ENCODE results near the gene DLG1. TPM values are rescaled to one million over a fixed set of nuclear protein-coding genes. Genes with fewer than 3 reads are reported as not detected.

Gene DLG1
- total RNA-seq, 4 donors from 2014 or later, result 134 to 211 (median 152) TPM

- peaks cover 0 to 3% (median under 1%) of the 10 kb centered on the region in 4 donors for H3K4me1 ChIP-seq
- WGBS, 2 donors (ENCODE audit: low coverage in 1 of 2), result 72 to 80% methylated on average over 3 to 27 of the region's 27 CpGs
- no peak for TF ChIP-seq POLR2AphosphoS5 (IDR thresholded peaks at IDR 0.05)
- TF ChIP-seq EP300 (IDR thresholded peaks at IDR 0.05; ENCODE audit: low read depth), result no peak
- TF ChIP-seq CTCF (IDR thresholded peaks at IDR 0.05), result no peak
- no peak for TF ChIP-seq POLR2A (IDR thresholded peaks at IDR 0.05)
- H3K4me3 ChIP-seq, result no peak overlapping the region
- no peak for DNase-seq
- no peaks in the 10 kb centered on the region for H3K9me3 ChIP-seq
- intact Hi-C loops (cut with DNase I; ENCODE audit: low total_unique reads) (no loop called here), in situ Hi-C loops (cut with MboI; ENCODE audit: low pct_ligation_motif_present in 1 of 4, low pct_unique_long_range_greater_than_20kb in 1 of 4, low sequenced_read_pairs in 3 of 4) (no loop called here)
- no peaks in the 10 kb centered on the region for H3K36me3 ChIP-seq
- H3K27ac ChIP-seq, result no peak overlapping the region
- no peaks in the 10 kb centered on the region for H3K27me3 ChIP-seq
Measured at GRCh38 chr3:197023241-197023997, 275.0 kb downstream of the DLG1 start.

GRCh38 chr3:197022405-197023231 is 275.8 kb downstream of the DLG1 start:
- Histone ChIP-seq H3K36me3 (no peaks in the 10 kb centered on the region), H3K27me3 (no peaks in the 10 kb centered on the region), H3K9me3 (no peaks in the 10 kb centered on the region), H3K27ac (no peak overlapping the region), H3K4me3 (no peak overlapping the region), H3K4me1 (peaks cover 0 to 3% (median 0%) of the 10 kb centered on the region in 4 donors)
- in situ Hi-C loops (cut with MboI; ENCODE audit: low pct_ligation_motif_present in 1 of 4, low pct_unique_long_range_greater_than_20kb in 1 of 4, low sequenced_read_pairs in 3 of 4), result no loop called here
- intact Hi-C loops (cut with DNase I; ENCODE audit: low total_unique reads), result no loop called here
- WGBS, 2 donors (ENCODE audit: low coverage in 1 of 2), result 56% methylated on average over 22 of the region's 22 CpGs; no CpG with 5 or more reads in 1 of the 2 donors
- DNase-seq, result no peak
- TF ChIP-seq EP300 (IDR thresholded peaks at IDR 0.05; ENCODE audit: low read depth) (no peak), POLR2A (IDR thresholded peaks at IDR 0.05) (no peak), POLR2AphosphoS5 (IDR thresholded peaks at IDR 0.05) (no peak), CTCF (IDR thresholded peaks at IDR 0.05) (no peak)

GRCh38 chr3:197021729-197022404 is 276.5 kb downstream of the DLG1 start:
- intact Hi-C loops (cut with DNase I; ENCODE audit: low total_unique reads) (no loop called here), in situ Hi-C loops (cut with MboI; ENCODE audit: low pct_ligation_motif_present in 1 of 4, low pct_unique_long_range_greater_than_20kb in 1 of 4, low sequenced_read_pairs in 3 of 4) (no loop called here)
- H3K36me3 ChIP-seq, result no peaks in the 10 kb centered on the region
- TF ChIP-seq EP300 (IDR thresholded peaks at IDR 0.05; ENCODE audit: low read depth), result no peak
- no peak for TF ChIP-seq CTCF (IDR thresholded peaks at IDR 0.05)
- TF ChIP-seq POLR2AphosphoS5 (IDR thresholded peaks at IDR 0.05), result no peak
- no peak for TF ChIP-seq POLR2A (IDR thresholded peaks at IDR 0.05)
- H3K4me1 ChIP-seq, result peaks cover 0 to 3% (median 0%) of the 10 kb centered on the region in 4 donors
- H3K27ac ChIP-seq, result no peak overlapping the region
- no peak for DNase-seq
- 92% methylated on average over 15 of the region's 15 CpGs; no CpG with 5 or more reads in 1 of the 2 donors for WGBS, 2 donors (ENCODE audit: low coverage in 1 of 2)
- no peak overlapping the region for H3K4me3 ChIP-seq
- H3K9me3 ChIP-seq, result no peaks in the 10 kb centered on the region
- no peaks in the 10 kb centered on the region for H3K27me3 ChIP-seq

- DNase-seq, result no peak
- Histone ChIP-seq H3K36me3 (no peaks in the 10 kb centered on the region), H3K27me3 (no peaks in the 10 kb centered on the region), H3K4me3 (no peak overlapping the region), H3K9me3 (no peaks in the 10 kb centered on the region), H3K27ac (no peak overlapping the region), H3K4me1 (peaks cover 0 to 3% (median 0%) of the 10 kb centered on the region in 4 donors)
- intact Hi-C loops (cut with DNase I; ENCODE audit: low total_unique reads), result no loop called here
- WGBS, 2 donors (ENCODE audit: low coverage in 1 of 2), result 72 to 100% methylated on average over 1 to 9 of the region's 10 CpGs
- in situ Hi-C loops (cut with MboI; ENCODE audit: low pct_ligation_motif_present in 1 of 4, low pct_unique_long_range_greater_than_20kb in 1 of 4, low sequenced_read_pairs in 3 of 4), result no loop called here
- TF ChIP-seq POLR2A (IDR thresholded peaks at IDR 0.05) (no peak), CTCF (IDR thresholded peaks at IDR 0.05) (no peak), POLR2AphosphoS5 (IDR thresholded peaks at IDR 0.05) (no peak), EP300 (IDR thresholded peaks at IDR 0.05; ENCODE audit: low read depth) (no peak)
Measured at GRCh38 chr3:197021231-197021630, 277.2 kb downstream of the DLG1 start.

Data from transverse colon (tissue), 4 donors.